ENCODE measurements around the gene FHAD1.

FHAD1 gene

GRCh38 chr1:15282038-15282437 lies 35.0 kb downstream of the FHAD1 start:
- 95% methylated on average over 2 of the region's 2 CpGs for WGBS
- Histone ChIP-seq H3K36me3 (ENCODE audit: insufficient read depth, low read length) (no peaks in the 10 kb centered on the region), H3K9me3 (ENCODE audit: insufficient read depth, low read depth, low read length) (no peaks in the 10 kb centered on the region), H3K4me1 (ENCODE audit: insufficient read depth, low read length) (no peaks in the 10 kb centered on the region), H3K4me3 (ENCODE audit: low read length) (no peak overlapping the region), H3K27ac (ENCODE audit: low read depth, low read length) (no peak overlapping the region), H3K27me3 (ENCODE audit: insufficient read depth, low read length) (no peaks in the 10 kb centered on the region), H3K9ac (ENCODE audit: low read depth, low read length) (no peak overlapping the region)

- H3K27ac ChIP-seq (ENCODE audit: low read depth, low read length): no peak overlapping the region
- H3K4me1 ChIP-seq (ENCODE audit: insufficient read depth, low read length): no peaks in the 10 kb centered on the region
- H3K4me3 ChIP-seq (ENCODE audit: low read length): no peak overlapping the region
- H3K9ac ChIP-seq (ENCODE audit: low read depth, low read length): no peak overlapping the region
- H3K9me3 ChIP-seq (ENCODE audit: insufficient read depth, low read depth, low read length): no peaks in the 10 kb centered on the region
- H3K27me3 ChIP-seq (ENCODE audit: insufficient read depth, low read length): no peaks in the 10 kb centered on the region
- no peaks in the 10 kb centered on the region for H3K36me3 ChIP-seq (ENCODE audit: insufficient read depth, low read length)
- 92% methylated on average over 6 of the region's 7 CpGs for WGBS
Observed at GRCh38 chr1:15282810-15283474, 35.9 kb downstream of the FHAD1 start.

- Histone ChIP-seq H3K27ac (ENCODE audit: low read depth, low read length) (no peak overlapping the region), H3K9ac (ENCODE audit: low read depth, low read length) (no peak overlapping the region), H3K4me3 (ENCODE audit: low read length) (no peak overlapping the region), H3K27me3 (ENCODE audit: insufficient read depth, low read length) (no peaks in the 10 kb centered on the region), H3K9me3 (ENCODE audit: insufficient read depth, low read depth, low read length) (no peaks in the 10 kb centered on the region), H3K4me1 (ENCODE audit: insufficient read depth, low read length) (no peaks in the 10 kb centered on the region), H3K36me3 (ENCODE audit: insufficient read depth, low read length) (no peaks in the 10 kb centered on the region)
- WGBS: 82% methylated on average over 2 of the region's 2 CpGs
Observed at GRCh38 chr1:15283526-15283925, 36.5 kb downstream of the FHAD1 start.

GRCh38 chr1:15286452-15286851 lies 39.4 kb downstream of the FHAD1 start:
- Histone ChIP-seq H3K9ac (ENCODE audit: low read depth, low read length) (no peak overlapping the region), H3K4me3 (ENCODE audit: low read length) (no peak overlapping the region), H3K4me1 (ENCODE audit: insufficient read depth, low read length) (no peaks in the 10 kb centered on the region), H3K36me3 (ENCODE audit: insufficient read depth, low read length) (no peaks in the 10 kb centered on the region), H3K27me3 (ENCODE audit: insufficient read depth, low read length) (no peaks in the 10 kb centered on the region), H3K27ac (ENCODE audit: low read depth, low read length) (no peak overlapping the region), H3K9me3 (ENCODE audit: insufficient read depth, low read depth, low read length) (no peaks in the 10 kb centered on the region)
- WGBS: 94% methylated on average over 4 of the region's 4 CpGs

- no peak overlapping the region for H3K27ac ChIP-seq (ENCODE audit: low read depth, low read length)
- H3K27me3 ChIP-seq (ENCODE audit: insufficient read depth, low read length): no peaks in the 10 kb centered on the region
- 64% methylated on average over 9 of the region's 9 CpGs for WGBS
- no peaks in the 10 kb centered on the region for H3K36me3 ChIP-seq (ENCODE audit: insufficient read depth, low read length)
- no peaks in the 10 kb centered on the region for H3K4me1 ChIP-seq (ENCODE audit: insufficient read depth, low read length)
- no peaks in the 10 kb centered on the region for H3K9me3 ChIP-seq (ENCODE audit: insufficient read depth, low read depth, low read length)
- H3K9ac ChIP-seq (ENCODE audit: low read depth, low read length): no peak overlapping the region
- no peak overlapping the region for H3K4me3 ChIP-seq (ENCODE audit: low read length)
Observed at GRCh38 chr1:15287035-15287979, 40.3 kb downstream of the FHAD1 start.

GRCh38 chr1:15288173-15288926 lies 41.3 kb downstream of the FHAD1 start:
- Histone ChIP-seq H3K36me3 (ENCODE audit: insufficient read depth, low read length) (no peaks in the 10 kb centered on the region), H3K27ac (ENCODE audit: low read depth, low read length) (no peak overlapping the region), H3K4me3 (ENCODE audit: low read length) (no peak overlapping the region), H3K9ac (ENCODE audit: low read depth, low read length) (no peak overlapping the region), H3K4me1 (ENCODE audit: insufficient read depth, low read length) (no peaks in the 10 kb centered on the region), H3K9me3 (ENCODE audit: insufficient read depth, low read depth, low read length) (no peaks in the 10 kb centered on the region), H3K27me3 (ENCODE audit: insufficient read depth, low read length) (no peaks in the 10 kb centered on the region)
- 91% methylated on average over 10 of the region's 10 CpGs for WGBS

- no peak overlapping the region for H3K9ac ChIP-seq (ENCODE audit: low read depth, low read length)
- H3K27ac ChIP-seq (ENCODE audit: low read depth, low read length): no peak overlapping the region
- H3K27me3 ChIP-seq (ENCODE audit: insufficient read depth, low read length): no peaks in the 10 kb centered on the region
- no peak overlapping the region for H3K4me3 ChIP-seq (ENCODE audit: low read length)
- no peaks in the 10 kb centered on the region for H3K36me3 ChIP-seq (ENCODE audit: insufficient read depth, low read length)
- no peaks in the 10 kb centered on the region for H3K9me3 ChIP-seq (ENCODE audit: insufficient read depth, low read depth, low read length)
- 88% methylated on average over 14 of the region's 14 CpGs for WGBS
- no peaks in the 10 kb centered on the region for H3K4me1 ChIP-seq (ENCODE audit: insufficient read depth, low read length)
Observed at GRCh38 chr1:15289251-15289651, 42.2 kb downstream of the FHAD1 start.

- H3K27me3 ChIP-seq (ENCODE audit: insufficient read depth, low read length): no peaks in the 10 kb centered on the region
- no peaks in the 10 kb centered on the region for H3K4me1 ChIP-seq (ENCODE audit: insufficient read depth, low read length)
- no peak overlapping the region for H3K9ac ChIP-seq (ENCODE audit: low read depth, low read length)
- H3K4me3 ChIP-seq (ENCODE audit: low read length): no peak overlapping the region
- no peak overlapping the region for H3K27ac ChIP-seq (ENCODE audit: low read depth, low read length)
- WGBS: 83% methylated on average over 9 of the region's 9 CpGs
- H3K36me3 ChIP-seq (ENCODE audit: insufficient read depth, low read length): no peaks in the 10 kb centered on the region
- H3K9me3 ChIP-seq (ENCODE audit: insufficient read depth, low read depth, low read length): no peaks in the 10 kb centered on the region
Observed at GRCh38 chr1:15290382-15290781, 43.4 kb downstream of the FHAD1 start.

GRCh38 chr1:15295696-15296095 lies 48.7 kb downstream of the FHAD1 start:
- H3K4me3 ChIP-seq (ENCODE audit: low read length): no peak overlapping the region

GRCh38 chr1:15296585-15297321 lies 49.7 kb downstream of the FHAD1 start:
- no peak overlapping the region for H3K27ac ChIP-seq (ENCODE audit: low read depth, low read length)
- no peaks in the 10 kb centered on the region for H3K27me3 ChIP-seq (ENCODE audit: insufficient read depth, low read length)
- H3K9ac ChIP-seq (ENCODE audit: low read depth, low read length): no peak overlapping the region
- no peaks in the 10 kb centered on the region for H3K36me3 ChIP-seq (ENCODE audit: insufficient read depth, low read length)
- WGBS: 73% methylated on average over 9 of the region's 9 CpGs
- no peak overlapping the region for H3K4me3 ChIP-seq (ENCODE audit: low read length)
- H3K4me1 ChIP-seq (ENCODE audit: insufficient read depth, low read length): no peaks in the 10 kb centered on the region
- H3K9me3 ChIP-seq (ENCODE audit: insufficient read depth, low read depth, low read length): no peaks in the 10 kb centered on the region

More at GRCh38 chr1:15295696-15296095, 48.7 kb downstream of the FHAD1 start:
- no peaks in the 10 kb centered on the region for H3K27me3 ChIP-seq (ENCODE audit: insufficient read depth, low read length)
- H3K27ac ChIP-seq (ENCODE audit: low read depth, low read length): no peak overlapping the region
- H3K36me3 ChIP-seq (ENCODE audit: insufficient read depth, low read length): no peaks in the 10 kb centered on the region
- no peak overlapping the region for H3K9ac ChIP-seq (ENCODE audit: low read depth, low read length)
- H3K9me3 ChIP-seq (ENCODE audit: insufficient read depth, low read depth, low read length): no peaks in the 10 kb centered on the region
- no peaks in the 10 kb centered on the region for H3K4me1 ChIP-seq (ENCODE audit: insufficient read depth, low read length)
- 89% methylated on average over 5 of the region's 5 CpGs for WGBS
